22Rv1 (cell line): ENCODE measurements around the gene ANKUB1.

Experiments used
- CTCF ChIP-seq: fragments of 450-650 bp; IDR thresholded peaks from 2 replicates; pipeline ENCODE4 v1.5.1; 2017; ENCODE audit warnings: mild to moderate bottlenecking
- ZFX ChIP-seq: fragments of 450-650 bp; IDR thresholded peaks from 2 replicates; pipeline ENCODE4 v1.6.1; 2017; ENCODE audit warnings: antibody characterized with exemption, borderline replicate concordance

GRCh38 chr3:149776170-149776569, 16.2 kb downstream of the ANKUB1 start:
- TF ChIP-seq CTCF (no peak), ZFX (no peak)
